ENCODE measurements around the gene CDK12.

- TF ChIP-seq CTCF (IDR thresholded peaks at IDR 0.05) (no peak), POLR2A (IDR thresholded peaks at IDR 0.05; ENCODE audit: low read depth) (no peak)
Observed at GRCh38 chr17:39530513-39530912, 69.2 kb downstream of the CDK12 start.
